ENCODE data around the gene COL6A1. TPM values are rescaled to one million over a fixed set of nuclear protein-coding genes. Genes with fewer than 3 reads are reported as not detected.

The COL6A1 gene
- total RNA-seq, 1 donor from 2014 or later: 0.11 TPM

GRCh38 chr21:46035809-46036695, 54.5 kb downstream of the COL6A1 start:
- intact Hi-C loops (cut with micrococcal nuclease): no loop called here
- ChIA-PET CTCF (no interaction called here), POLR2A (interaction anchor here (1.3 kb wide), 1 partner anchor 26 kb away, joined by 3 read pairs; no protein-coding TSS in a partner anchor)
- no peak overlapping the region for H3K4me3 Mint-ChIP-seq
- no peak for DNase-seq
- H3K27ac Mint-ChIP-seq: no peak overlapping the region
- no peaks in the 10 kb centered on the region for H3K4me1 Mint-ChIP-seq
- ATAC-seq (ENCODE audit: low read depth): no peak
- no peaks in the 10 kb centered on the region for H3K27me3 Mint-ChIP-seq
- no peak for TF ChIP-seq CTCF (IDR thresholded peaks at IDR 0.05)
- H3K36me3 Mint-ChIP-seq (ENCODE audit: low read depth): no peaks in the 10 kb centered on the region
- no peaks in the 10 kb centered on the region for H3K9me3 Mint-ChIP-seq

GRCh38 chr21:46036696-46037330, 55.2 kb downstream of the COL6A1 start:
- ATAC-seq (ENCODE audit: low read depth) (no peak), DNase-seq (no peak)
- Mint-ChIP-seq H3K9me3 (no peaks in the 10 kb centered on the region), H3K27ac (no peak overlapping the region), H3K27me3 (peaks cover 1% of the 10 kb centered on the region), H3K36me3 (ENCODE audit: low read depth) (no peaks in the 10 kb centered on the region), H3K4me3 (no peak overlapping the region), H3K4me1 (no peaks in the 10 kb centered on the region)
- POLR2A ChIA-PET: interaction anchor here (1.3 kb wide), 1 partner anchor 25 kb away, joined by 3 read pairs; no protein-coding TSS in a partner anchor
- CTCF ChIA-PET: no interaction called here
- no peak for TF ChIP-seq CTCF (IDR thresholded peaks at IDR 0.05)
- intact Hi-C loops (cut with micrococcal nuclease): no loop called here

GRCh38 chr21:46037331-46038325, 56.1 kb downstream of the COL6A1 start:
- ATAC-seq (ENCODE audit: low read depth): no peak
- no peaks in the 10 kb centered on the region for H3K4me1 Mint-ChIP-seq
- H3K27me3 Mint-ChIP-seq: peaks cover 3% of the 10 kb centered on the region
- no peak for DNase-seq
- no peak overlapping the region for H3K27ac Mint-ChIP-seq
- intact Hi-C loops (cut with micrococcal nuclease): no loop called here
- POLR2A ChIA-PET: no interaction called here
- no peak for TF ChIP-seq CTCF (IDR thresholded peaks at IDR 0.05)
- no peak overlapping the region for H3K4me3 Mint-ChIP-seq
- CTCF ChIA-PET: no interaction called here
- H3K9me3 Mint-ChIP-seq: no peaks in the 10 kb centered on the region
- no peaks in the 10 kb centered on the region for H3K36me3 Mint-ChIP-seq (ENCODE audit: low read depth)

- POLR2A ChIA-PET: no interaction called here
- TF ChIP-seq CTCF (IDR thresholded peaks at IDR 0.05): no peak
- no peaks in the 10 kb centered on the region for H3K4me1 Mint-ChIP-seq
- no peaks in the 10 kb centered on the region for H3K36me3 Mint-ChIP-seq (ENCODE audit: low read depth)
- no peak for DNase-seq
- H3K27me3 Mint-ChIP-seq: peaks cover 3% of the 10 kb centered on the region
- H3K27ac Mint-ChIP-seq: no peak overlapping the region
- H3K9me3 Mint-ChIP-seq: no peaks in the 10 kb centered on the region
- ATAC-seq (ENCODE audit: low read depth): no peak
- intact Hi-C loops (cut with micrococcal nuclease): no loop called here
- CTCF ChIA-PET: no interaction called here
- no peak overlapping the region for H3K4me3 Mint-ChIP-seq
These were observed 56.8 kb downstream of the COL6A1 start for GRCh38 chr21:46038341-46038829.

Data from activated B cell treated with CpG ODN at 0.5 μM for 24 hours (primary cell).